ENCODE data around the gene UGGT1. TPM values are rescaled to one million over a fixed set of nuclear protein-coding genes. Genes with fewer than 3 reads are reported as not detected.

UGGT1 gene
- total RNA-seq, 1 experiment from 2014 or later, result 55.9 TPM

- no peak overlapping the region for H2AFZ ChIP-seq (ENCODE audit: low read length)
- H2BK15ac ChIP-seq (ENCODE audit: low read depth, low read length), result no peak overlapping the region
- H3K23me2 ChIP-seq (ENCODE audit: insufficient read length, low read depth, low read length, poor library complexity, severe bottlenecking), result no peaks in the 10 kb centered on the region
- H3K27me3 ChIP-seq (ENCODE audit: insufficient read depth, low read length), result no peaks in the 10 kb centered on the region
- H3K4ac ChIP-seq (ENCODE audit: low read depth, low read length), result no peak overlapping the region
- no peak for DNase-seq
- no peak overlapping the region for H3K23ac ChIP-seq (ENCODE audit: insufficient read length, low read depth, low read length)
- Mint-ChIP-seq H3K9me3 (peaks cover 8 to 10% of the 10 kb centered on the region in 2 experiments), H3K4me3 (no peak overlapping the region), H3K27ac (no peak overlapping the region), H3K4me1 (peaks cover 0 to 4% of the 10 kb centered on the region in 2 experiments; a peak in 2 of 4 replicates), H3K27me3 (ENCODE audit: low read depth) (peaks cover 9% of the 10 kb centered on the region), H3K36me3 (ENCODE audit: insufficient read depth in 1 of 3, low read depth in 3 of 3) (peaks cover 0 to 3% (median 0%) of the 10 kb centered on the region in 3 experiments; a peak in 3 of 7 replicates)
- H3K4me2 ChIP-seq (ENCODE audit: insufficient read depth, insufficient read length, low read length), result no peak overlapping the region
- no peak overlapping the region for H3K56ac ChIP-seq (ENCODE audit: insufficient read length, low read depth, low read length)
- no peak overlapping the region for H3K14ac ChIP-seq (ENCODE audit: insufficient read depth, low read length)
- H3K79me2 ChIP-seq (ENCODE audit: insufficient read depth, low read length), result no peaks in the 10 kb centered on the region
- no peak overlapping the region for H4K91ac ChIP-seq (ENCODE audit: insufficient read length, low read depth, low read length)
- no peaks in the 10 kb centered on the region for H3K9me3 ChIP-seq (ENCODE audit: control insufficient read depth, low read depth, low read length)
- H3K18ac ChIP-seq (ENCODE audit: insufficient read length, low read depth, low read length), result no peak overlapping the region
- H2BK5ac ChIP-seq (ENCODE audit: insufficient read length, low read length), result no peak overlapping the region
- H2BK20ac ChIP-seq (ENCODE audit: low read depth, low read length, poor library complexity, severe bottlenecking), result no peak overlapping the region
- no CpG with 5 or more reads among the region's 5 CpGs for WGBS (ENCODE audit: extremely low coverage, insufficient read length, low lambda C conversion rate)
- no peaks in the 10 kb centered on the region for H3K4me1 ChIP-seq (ENCODE audit: insufficient read depth, low read length)
- H3K27ac ChIP-seq (ENCODE audit: insufficient read length, low read depth, low read length), result no peak overlapping the region
- TF ChIP-seq CTCF (conservative IDR thresholded peaks at IDR 0.05), result no peak
- H4K5ac ChIP-seq (ENCODE audit: insufficient read length, low read depth, low read length), result no peak overlapping the region
- H2BK12ac ChIP-seq (ENCODE audit: insufficient read length, low read depth, low read length), result no peak overlapping the region
- no peak overlapping the region for H2BK120ac ChIP-seq (ENCODE audit: low read depth, low read length, poor library complexity, severe bottlenecking)
- H3T11ph ChIP-seq (ENCODE audit: low read length), result no peak overlapping the region
- no peak overlapping the region for H4K8ac ChIP-seq (replicated peaks; ENCODE audit: insufficient read length, low read depth, low read length)
- no peak overlapping the region for H3K9ac ChIP-seq (ENCODE audit: extremely low read depth, insufficient read length, low read length)
- H3K79me1 ChIP-seq (ENCODE audit: insufficient read depth, low read depth, low read length, poor library complexity, severe bottlenecking), result no peaks in the 10 kb centered on the region
- no peaks in the 10 kb centered on the region for H4K20me1 ChIP-seq (ENCODE audit: control insufficient read depth, insufficient read depth, insufficient read length)
- H2AK5ac ChIP-seq (ENCODE audit: insufficient read length, low read length), result no peak overlapping the region
These were observed 6.2 kb upstream of the UGGT1 start for GRCh38 chr2:128084757-128085156.

Measured in H9 (cell line).